ENCODE measurements around the gene PRUNE2.

- TF ChIP-seq CTCF (IDR thresholded peaks at IDR 0.05) (no peak), POLR2A (IDR thresholded peaks at IDR 0.05) (no peak)
Measured at GRCh38 chr9:76741524-76741923, 164.4 kb downstream of the PRUNE2 start.

Measured in heart left ventricle (tissue), 13 donors.